Measurements from ENCODE around the gene MIPEP.

Gene MIPEP

GRCh38 chr13:23778002-23778652, 111.1 kb downstream of the MIPEP start:
- Histone ChIP-seq H3K27me3 (ENCODE audit: insufficient read depth, low read length) (no peaks in the 10 kb centered on the region), H3K79me2 (ENCODE audit: control insufficient read depth, insufficient read depth, low read length, unreplicated experiment) (no peaks in the 10 kb centered on the region), H3K4me1 (ENCODE audit: control insufficient read depth, insufficient read depth, low read length, unreplicated experiment) (no peaks in the 10 kb centered on the region), H3K4me3 (ENCODE audit: low read depth, low read length) (no peak overlapping the region), H3K36me3 (ENCODE audit: insufficient read depth, low read length) (no peaks in the 10 kb centered on the region), H2AFZ (ENCODE audit: low read length, unreplicated experiment) (no peak overlapping the region), H3K27ac (ENCODE audit: low read depth, low read length) (no peak overlapping the region)

DNA sequence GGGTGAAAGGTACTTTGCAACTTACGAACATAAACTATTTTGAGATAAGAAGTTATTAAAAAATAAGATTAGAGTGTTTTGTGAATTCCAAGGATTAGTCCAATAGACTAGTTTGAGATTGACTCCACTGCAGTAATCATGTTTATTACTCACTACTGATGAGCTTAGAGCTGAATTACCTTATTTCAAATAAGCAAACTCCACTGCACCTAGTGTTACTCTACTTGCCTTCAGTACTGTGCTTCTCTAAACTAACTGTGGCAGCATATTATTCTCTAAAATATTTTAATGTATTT, 111.7 kb downstream of the MIPEP start:
- Histone ChIP-seq H3K4me1 (ENCODE audit: control insufficient read depth, insufficient read depth, low read length, unreplicated experiment) (no peaks in the 10 kb centered on the region), H3K27ac (ENCODE audit: low read depth, low read length) (no peak overlapping the region), H3K79me2 (ENCODE audit: control insufficient read depth, insufficient read depth, low read length, unreplicated experiment) (no peaks in the 10 kb centered on the region), H3K36me3 (ENCODE audit: insufficient read depth, low read length) (no peaks in the 10 kb centered on the region), H3K27me3 (ENCODE audit: insufficient read depth, low read length) (no peaks in the 10 kb centered on the region), H2AFZ (ENCODE audit: low read length, unreplicated experiment) (no peak overlapping the region), H3K4me3 (ENCODE audit: low read depth, low read length) (no peak overlapping the region)

DNA sequence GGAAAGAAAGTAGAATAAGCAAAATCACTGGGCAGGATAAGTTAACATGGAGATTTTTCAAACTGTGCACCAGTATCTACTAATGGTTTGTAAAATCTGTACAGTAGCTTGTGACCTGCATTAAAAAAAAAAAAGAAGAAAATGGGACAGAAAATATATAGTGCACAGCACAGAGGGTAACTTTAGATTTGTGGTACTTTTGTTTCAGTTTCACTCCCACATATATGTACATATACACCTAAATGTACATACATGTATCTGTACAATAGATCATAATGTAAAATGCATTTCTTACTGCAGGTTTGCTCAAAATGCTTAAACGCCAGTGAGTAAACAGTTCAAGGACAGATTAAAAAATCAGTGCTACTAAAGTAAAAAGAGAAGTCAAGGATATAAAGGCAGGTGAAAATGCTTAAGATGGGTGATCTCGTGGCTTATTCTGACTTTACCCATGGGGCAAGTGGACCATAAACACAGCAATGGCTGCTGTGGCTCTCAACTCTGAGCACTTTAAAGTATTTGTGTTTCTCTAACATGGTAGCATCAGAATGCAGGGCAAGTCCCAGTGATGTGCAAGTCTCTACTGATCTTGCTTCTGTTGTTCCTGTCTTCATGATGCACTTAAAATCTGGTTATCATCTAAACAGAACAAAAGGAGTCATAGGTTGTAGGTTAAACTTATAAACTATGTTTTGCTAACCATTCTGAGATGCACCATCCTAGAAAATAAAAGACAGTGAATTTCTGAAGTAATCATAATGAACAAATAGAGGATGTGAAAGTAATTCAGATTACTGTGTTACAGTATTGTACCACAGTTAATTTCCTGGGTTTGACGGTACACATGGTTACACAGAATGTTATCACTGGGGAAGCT, 112.3 kb downstream of the MIPEP start:
- Histone ChIP-seq H3K27me3 (ENCODE audit: insufficient read depth, low read length) (no peaks in the 10 kb centered on the region), H3K4me3 (ENCODE audit: low read depth, low read length) (no peak overlapping the region), H3K36me3 (ENCODE audit: insufficient read depth, low read length) (no peaks in the 10 kb centered on the region), H2AFZ (ENCODE audit: low read length, unreplicated experiment) (no peak overlapping the region), H3K79me2 (ENCODE audit: control insufficient read depth, insufficient read depth, low read length, unreplicated experiment) (no peaks in the 10 kb centered on the region), H3K27ac (ENCODE audit: low read depth, low read length) (no peak overlapping the region), H3K4me1 (ENCODE audit: control insufficient read depth, insufficient read depth, low read length, unreplicated experiment) (peaks cover 3% of the 10 kb centered on the region)

DNA sequence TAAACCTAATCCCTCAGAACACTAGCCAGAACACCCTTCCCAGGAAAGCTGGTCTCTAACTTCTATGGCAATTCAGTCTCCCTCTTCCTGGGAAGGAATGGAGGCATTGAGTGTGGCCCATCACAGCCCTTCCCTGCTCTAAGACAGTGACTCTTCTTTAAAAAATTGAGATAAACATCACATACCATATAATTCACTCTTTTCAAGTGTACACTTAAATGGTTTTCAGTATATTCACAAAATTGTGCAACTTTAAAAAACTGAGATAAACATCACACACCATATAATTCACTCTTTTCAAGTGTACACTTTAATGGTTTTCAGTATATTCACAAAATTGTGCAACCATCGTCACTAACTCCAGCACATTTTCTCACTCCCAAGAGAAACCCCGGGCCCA, 116.5 kb downstream of the MIPEP start:
- H3K4me1 ChIP-seq (ENCODE audit: control insufficient read depth, insufficient read depth, low read length, unreplicated experiment) = peaks cover 8% of the 10 kb centered on the region
- no peak overlapping the region for H3K4me3 ChIP-seq (ENCODE audit: low read depth, low read length)
- no peaks in the 10 kb centered on the region for H3K36me3 ChIP-seq (ENCODE audit: insufficient read depth, low read length)
- no peaks in the 10 kb centered on the region for H3K27me3 ChIP-seq (ENCODE audit: insufficient read depth, low read length)
- no peaks in the 10 kb centered on the region for H3K79me2 ChIP-seq (ENCODE audit: control insufficient read depth, insufficient read depth, low read length, unreplicated experiment)
- no peak overlapping the region for H3K27ac ChIP-seq (ENCODE audit: low read depth, low read length)
- H2AFZ ChIP-seq (ENCODE audit: low read length, unreplicated experiment) = no peak overlapping the region

- H3K27ac ChIP-seq (ENCODE audit: low read depth, low read length) = no peak overlapping the region
- no peak overlapping the region for H3K4me3 ChIP-seq (ENCODE audit: low read depth, low read length)
- no peaks in the 10 kb centered on the region for H3K36me3 ChIP-seq (ENCODE audit: insufficient read depth, low read length)
- H3K79me2 ChIP-seq (ENCODE audit: control insufficient read depth, insufficient read depth, low read length, unreplicated experiment) = no peaks in the 10 kb centered on the region
- no peaks in the 10 kb centered on the region for H3K27me3 ChIP-seq (ENCODE audit: insufficient read depth, low read length)
- no peak overlapping the region for H2AFZ ChIP-seq (ENCODE audit: low read length, unreplicated experiment)
- H3K4me1 ChIP-seq (ENCODE audit: control insufficient read depth, insufficient read depth, low read length, unreplicated experiment) = peaks cover 8% of the 10 kb centered on the region
These were observed 117.2 kb downstream of the MIPEP start for GRCh38 chr13:23771956-23772355.

DNA sequence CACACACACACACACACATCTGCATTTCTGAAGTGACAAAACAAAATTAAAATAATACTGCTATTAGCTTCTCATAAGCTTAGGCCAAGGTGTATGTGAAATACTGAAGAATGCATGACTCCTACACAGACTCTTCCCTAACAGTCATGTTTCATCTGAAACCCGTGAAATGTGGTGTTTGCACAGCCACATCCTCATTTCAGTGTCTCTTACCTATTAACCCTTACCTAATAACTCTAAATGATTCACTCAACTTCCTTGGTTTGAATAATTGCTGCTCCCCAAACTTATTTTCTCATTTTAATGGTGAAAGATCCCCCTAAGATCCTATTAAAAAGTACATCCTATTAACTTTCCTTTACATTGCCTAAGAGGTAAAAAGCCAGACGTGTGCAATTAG, 117.6 kb downstream of the MIPEP start:
- Histone ChIP-seq H3K27me3 (ENCODE audit: insufficient read depth, low read length) (no peaks in the 10 kb centered on the region), H3K36me3 (ENCODE audit: insufficient read depth, low read length) (no peaks in the 10 kb centered on the region), H3K4me1 (ENCODE audit: control insufficient read depth, insufficient read depth, low read length, unreplicated experiment) (peaks cover 8% of the 10 kb centered on the region), H2AFZ (ENCODE audit: low read length, unreplicated experiment) (no peak overlapping the region), H3K27ac (ENCODE audit: low read depth, low read length) (no peak overlapping the region), H3K4me3 (ENCODE audit: low read depth, low read length) (no peak overlapping the region), H3K79me2 (ENCODE audit: control insufficient read depth, insufficient read depth, low read length, unreplicated experiment) (no peaks in the 10 kb centered on the region)

GRCh38 chr13:23770973-23771372, 118.2 kb downstream of the MIPEP start:
- Histone ChIP-seq H3K4me1 (ENCODE audit: control insufficient read depth, insufficient read depth, low read length, unreplicated experiment) (peaks cover 8% of the 10 kb centered on the region), H2AFZ (ENCODE audit: low read length, unreplicated experiment) (no peak overlapping the region), H3K79me2 (ENCODE audit: control insufficient read depth, insufficient read depth, low read length, unreplicated experiment) (no peaks in the 10 kb centered on the region), H3K27me3 (ENCODE audit: insufficient read depth, low read length) (no peaks in the 10 kb centered on the region), H3K4me3 (ENCODE audit: low read depth, low read length) (no peak overlapping the region), H3K36me3 (ENCODE audit: insufficient read depth, low read length) (no peaks in the 10 kb centered on the region), H3K27ac (ENCODE audit: low read depth, low read length) (no peak overlapping the region)

DNA sequence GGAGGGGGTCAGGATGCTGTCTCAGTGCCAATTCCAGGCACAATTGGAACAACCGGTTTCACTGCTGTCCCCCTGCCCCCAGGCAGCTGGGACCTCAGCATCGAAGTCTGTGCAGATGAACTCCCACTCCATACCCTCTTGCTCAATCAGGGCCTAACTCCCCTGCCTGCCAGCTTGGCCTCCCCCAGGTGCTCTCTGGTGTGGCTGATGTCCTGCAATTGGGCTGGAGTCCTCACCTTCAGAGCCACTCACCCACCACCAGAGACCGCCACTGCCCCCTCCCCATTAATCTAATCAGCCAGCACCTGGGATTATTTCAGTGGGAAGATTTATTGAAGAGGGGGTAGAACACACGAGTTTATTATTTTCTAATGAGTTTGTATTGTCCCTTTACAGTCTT, 118.8 kb downstream of the MIPEP start:
- Histone ChIP-seq H3K4me1 (ENCODE audit: control insufficient read depth, insufficient read depth, low read length, unreplicated experiment) (peaks cover 8% of the 10 kb centered on the region), H3K36me3 (ENCODE audit: insufficient read depth, low read length) (no peaks in the 10 kb centered on the region), H3K79me2 (ENCODE audit: control insufficient read depth, insufficient read depth, low read length, unreplicated experiment) (no peaks in the 10 kb centered on the region), H3K27me3 (ENCODE audit: insufficient read depth, low read length) (no peaks in the 10 kb centered on the region), H2AFZ (ENCODE audit: low read length, unreplicated experiment) (no peak overlapping the region), H3K27ac (ENCODE audit: low read depth, low read length) (no peak overlapping the region), H3K4me3 (ENCODE audit: low read depth, low read length) (no peak overlapping the region)

DNA sequence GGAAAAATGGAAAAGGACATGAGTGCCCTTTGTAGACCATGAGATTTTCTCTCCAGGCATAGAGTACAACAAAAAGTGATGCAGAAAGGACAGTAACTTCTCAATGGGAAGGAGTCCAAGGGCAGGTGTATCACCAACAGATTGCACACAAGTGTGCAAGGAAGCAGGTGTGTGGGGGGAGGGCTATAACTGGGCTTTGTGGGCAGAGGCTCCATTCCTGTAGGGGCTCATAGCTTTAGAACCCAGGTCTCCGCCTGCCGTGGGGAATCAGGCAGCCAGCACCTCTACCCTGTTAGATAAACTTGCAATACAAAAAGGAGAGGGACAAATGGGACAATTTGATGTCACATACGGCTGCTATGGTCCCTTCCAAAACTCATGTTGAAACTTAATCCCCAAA, 119.8 kb downstream of the MIPEP start:
- Histone ChIP-seq H3K4me3 (ENCODE audit: low read depth, low read length) (no peak overlapping the region), H2AFZ (ENCODE audit: low read length, unreplicated experiment) (no peak overlapping the region), H3K27ac (ENCODE audit: low read depth, low read length) (no peak overlapping the region)

GRCh38 chr13:23767838-23768237, 121.4 kb downstream of the MIPEP start:
- H3K79me2 ChIP-seq (ENCODE audit: control insufficient read depth, insufficient read depth, low read length, unreplicated experiment) = no peaks in the 10 kb centered on the region
- H3K36me3 ChIP-seq (ENCODE audit: insufficient read depth, low read length) = no peaks in the 10 kb centered on the region
- no peak overlapping the region for H3K27ac ChIP-seq (ENCODE audit: low read depth, low read length)
- H2AFZ ChIP-seq (ENCODE audit: low read length, unreplicated experiment) = no peak overlapping the region
- peaks cover 8% of the 10 kb centered on the region for H3K4me1 ChIP-seq (ENCODE audit: control insufficient read depth, insufficient read depth, low read length, unreplicated experiment)
- no peak overlapping the region for H3K4me3 ChIP-seq (ENCODE audit: low read depth, low read length)
- H3K27me3 ChIP-seq (ENCODE audit: insufficient read depth, low read length) = no peaks in the 10 kb centered on the region

More for the DNA sequence above, 119.8 kb downstream of the MIPEP start:
- no peaks in the 10 kb centered on the region for H3K27me3 ChIP-seq (ENCODE audit: insufficient read depth, low read length)
- H3K36me3 ChIP-seq (ENCODE audit: insufficient read depth, low read length) = no peaks in the 10 kb centered on the region
- H3K79me2 ChIP-seq (ENCODE audit: control insufficient read depth, insufficient read depth, low read length, unreplicated experiment) = no peaks in the 10 kb centered on the region
- peaks cover 8% of the 10 kb centered on the region for H3K4me1 ChIP-seq (ENCODE audit: control insufficient read depth, insufficient read depth, low read length, unreplicated experiment)

DNA sequence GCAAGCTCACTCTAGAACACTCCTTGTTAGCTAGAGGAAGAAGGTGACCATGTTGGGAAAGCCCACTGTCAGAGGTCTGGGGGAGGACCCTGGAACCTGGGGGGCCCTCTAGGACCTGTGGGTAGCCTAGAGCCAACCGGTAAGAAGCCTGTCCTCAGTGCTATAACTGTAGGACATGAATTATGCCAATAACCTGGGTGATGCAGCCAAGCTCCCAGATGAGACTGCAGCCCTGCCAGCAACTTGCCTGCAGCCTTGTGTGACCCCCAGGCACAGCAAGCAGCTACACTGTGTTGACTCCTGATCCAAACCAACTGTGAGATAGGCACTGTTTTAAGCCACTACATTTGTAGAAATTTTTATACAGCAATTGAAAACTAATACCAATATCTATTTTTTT, 122.3 kb downstream of the MIPEP start:
- H3K27ac ChIP-seq (ENCODE audit: low read depth, low read length) = no peak overlapping the region
- peaks cover 5% of the 10 kb centered on the region for H3K4me1 ChIP-seq (ENCODE audit: control insufficient read depth, insufficient read depth, low read length, unreplicated experiment)

More for the DNA sequence above, 122.3 kb downstream of the MIPEP start:
- Histone ChIP-seq H3K27me3 (ENCODE audit: insufficient read depth, low read length) (no peaks in the 10 kb centered on the region), H3K79me2 (ENCODE audit: control insufficient read depth, insufficient read depth, low read length, unreplicated experiment) (no peaks in the 10 kb centered on the region), H3K4me3 (ENCODE audit: low read depth, low read length) (no peak overlapping the region), H2AFZ (ENCODE audit: low read length, unreplicated experiment) (no peak overlapping the region), H3K36me3 (ENCODE audit: insufficient read depth, low read length) (no peaks in the 10 kb centered on the region)
